ENCODE results near the gene MYOD1. TPM values are rescaled to one million over a fixed set of nuclear protein-coding genes. Genes with fewer than 3 reads are reported as not detected.

MYOD1 gene
- total RNA-seq, 4 donors from 2014 or later = not detected

- Histone ChIP-seq H3K36me3 (no peaks in the 10 kb centered on the region), H3K27ac (no peak overlapping the region), H3K9me3 (peaks cover 0 to 9% (median 0%) of the 10 kb centered on the region in 3 donors), H3K4me1 (no peaks in the 10 kb centered on the region), H3K27me3 (peaks cover 7% of the 10 kb centered on the region), H3K4me3 (no peak overlapping the region)
- TF ChIP-seq EP300 (IDR thresholded peaks at IDR 0.05) = no peak
- TF ChIP-seq POLR2A (IDR thresholded peaks at IDR 0.05) = no peak
- TF ChIP-seq POLR2AphosphoS5 (IDR thresholded peaks at IDR 0.05) = no peak
- no peak for TF ChIP-seq CTCF (IDR thresholded peaks at IDR 0.05)
- WGBS, 2 donors (ENCODE audit: low coverage in 1 of 2) = 80 to 100% methylated on average over 1 to 2 of the region's 2 CpGs
- ATAC-seq = no peak
Measured at GRCh38 chr11:17703951-17704350, 15.4 kb upstream of the MYOD1 start.

GRCh38 chr11:17707830-17708229 is 11.5 kb upstream of the MYOD1 start:
- Histone ChIP-seq H3K27ac (no peak overlapping the region), H3K4me3 (no peak overlapping the region), H3K27me3 (peaks cover 42% of the 10 kb centered on the region), H3K9me3 (peaks cover 0 to 9% (median 0%) of the 10 kb centered on the region in 3 donors), H3K4me1 (no peaks in the 10 kb centered on the region), H3K36me3 (no peaks in the 10 kb centered on the region)
- no peak for TF ChIP-seq POLR2AphosphoS5 (IDR thresholded peaks at IDR 0.05)
- TF ChIP-seq POLR2A (IDR thresholded peaks at IDR 0.05) = no peak
- TF ChIP-seq EP300 (IDR thresholded peaks at IDR 0.05) = no peak
- TF ChIP-seq CTCF (IDR thresholded peaks at IDR 0.05) = no peak
- no peak for ATAC-seq
- WGBS, 2 donors (ENCODE audit: low coverage in 1 of 2) = 71 to 80% methylated on average over 1 of the region's 4 CpGs

GRCh38 chr11:17711836-17712235 is 7.5 kb upstream of the MYOD1 start:
- Histone ChIP-seq H3K4me1 (no peaks in the 10 kb centered on the region), H3K36me3 (no peaks in the 10 kb centered on the region), H3K27me3 (peaks cover 79% of the 10 kb centered on the region), H3K4me3 (no peak overlapping the region), H3K27ac (no peak overlapping the region), H3K9me3 (no peaks in the 10 kb centered on the region)
- TF ChIP-seq POLR2AphosphoS5 (IDR thresholded peaks at IDR 0.05) (no peak), CTCF (IDR thresholded peaks at IDR 0.05) (no peak), POLR2A (IDR thresholded peaks at IDR 0.05) (no peak), EP300 (IDR thresholded peaks at IDR 0.05) (no peak)
- WGBS, 2 donors (ENCODE audit: low coverage in 1 of 2) = 7 to 18% methylated on average over 3 of the region's 4 CpGs
- no peak for ATAC-seq

- no peak overlapping the region for H3K27ac ChIP-seq
- ATAC-seq = no peak
- H3K4me3 ChIP-seq = no peak overlapping the region
- peaks cover 0 to 2% (median 0%) of the 10 kb centered on the region in 3 donors for H3K4me1 ChIP-seq
- peaks cover 93% of the 10 kb centered on the region for H3K27me3 ChIP-seq
- TF ChIP-seq POLR2AphosphoS5 (IDR thresholded peaks at IDR 0.05) (no peak), EP300 (IDR thresholded peaks at IDR 0.05) (no peak), POLR2A (IDR thresholded peaks at IDR 0.05) (no peak), CTCF (IDR thresholded peaks at IDR 0.05) (no peak)
- no CpG with 5 or more reads among the region's 1 CpG for WGBS, 2 donors (ENCODE audit: low coverage in 1 of 2)
- H3K36me3 ChIP-seq = no peaks in the 10 kb centered on the region
- H3K9me3 ChIP-seq = no peaks in the 10 kb centered on the region
Measured at GRCh38 chr11:17713851-17714250, 5.5 kb upstream of the MYOD1 start.

GRCh38 chr11:17714356-17714854 is 5.0 kb upstream of the MYOD1 start:
- no peak overlapping the region for H3K27ac ChIP-seq
- no peak for ATAC-seq
- no peaks in the 10 kb centered on the region for H3K36me3 ChIP-seq
- H3K9me3 ChIP-seq = no peaks in the 10 kb centered on the region
- no CpG with 5 or more reads among the region's 8 CpGs for WGBS, 2 donors (ENCODE audit: low coverage in 1 of 2)
- peaks cover 0 to 7% (median 0%) of the 10 kb centered on the region in 3 donors for H3K4me1 ChIP-seq
- peaks cover 93% of the 10 kb centered on the region for H3K27me3 ChIP-seq
- no peak overlapping the region for H3K4me3 ChIP-seq
- no peak for TF ChIP-seq POLR2A (IDR thresholded peaks at IDR 0.05)
- TF ChIP-seq EP300 (IDR thresholded peaks at IDR 0.05) = no peak
- no peak for TF ChIP-seq CTCF (IDR thresholded peaks at IDR 0.05)
- no peak for TF ChIP-seq POLR2AphosphoS5 (IDR thresholded peaks at IDR 0.05)

All from gastroesophageal sphincter (tissue), 4 donors.